ENCODE measurements around the gene ACADS. TPM values are rescaled to one million over a fixed set of nuclear protein-coding genes. Genes with fewer than 3 reads are reported as not detected.

ACADS gene
- total RNA-seq, 8 experiments from 2014 or later, result 5.3 to 18.9 (median 7.3) TPM

- 65 to 100% (median 90%) methylated on average over 2 to 5 of the region's 5 CpGs; no CpG with 5 or more reads in 1 of the 10 experiments for WGBS, 10 experiments
- H3K4me1 ChIP-seq (replicated peaks in 1 of 2), result peaks cover 7 to 16% of the 10 kb centered on the region in 2 donors
- H3K4me3 ChIP-seq, result no peak overlapping the region
- no peak for ATAC-seq (replicated peaks in 6 of 8)
- no peak overlapping the region for H3K27ac ChIP-seq
- in situ Hi-C loops (cut with MboI; ENCODE audit: low pct_unique_long_range_greater_than_20kb in 2 of 9, low sequenced_read_pairs in 9 of 9, unreplicated experiment in 9 of 9), result no loop called here
Observed at GRCh38 chr12:120706029-120706428, 19.6 kb upstream of the ACADS start.

GRCh38 chr12:120708651-120709050, 17.0 kb upstream of the ACADS start:
- Histone ChIP-seq H3K4me3 (no peak overlapping the region), H3K4me1 (replicated peaks in 1 of 2) (peaks cover 14 to 21% of the 10 kb centered on the region in 2 donors), H3K27ac (peak overlapping the region in 1 of 2 donors; percentile 31)
- peak in 5 of 8 experiments; percentile 20 to 50 (median 35) for ATAC-seq (replicated peaks in 6 of 8)
- 34 to 100% (median 54%) methylated on average over 1 to 2 of the region's 4 CpGs; no CpG with 5 or more reads in 5 of the 10 experiments for WGBS, 10 experiments
- in situ Hi-C loops (cut with MboI; ENCODE audit: low pct_unique_long_range_greater_than_20kb in 2 of 9, low sequenced_read_pairs in 9 of 9, unreplicated experiment in 9 of 9), result no loop called here

GRCh38 chr12:120710031-120710804, 15.4 kb upstream of the ACADS start, which contains the start of gene UNC119B:
Gene UNC119B (plus strand): TSS chr12:120710458. CDS start chr12:120710475, 17 bp downstream.
- H3K4me1 ChIP-seq (replicated peaks in 1 of 2), result peaks cover 14 to 21% of the 10 kb centered on the region in 2 donors
- peak; percentile 79 to 86 (median 84) for ATAC-seq (replicated peaks in 6 of 8)
- peak within 1 kb of the TSS; percentile 80 to 82 for H3K27ac ChIP-seq
- peak within 1 kb of the TSS; percentile 80 to 99 (median 90) for H3K4me3 ChIP-seq
- WGBS, 10 experiments, result 0 to 1% (median 0%) methylated on average over 2 to 24 of the region's 76 CpGs; no CpG with 5 or more reads in 7 of the 10 experiments
- in situ Hi-C loops (cut with MboI; ENCODE audit: low pct_unique_long_range_greater_than_20kb in 2 of 9, low sequenced_read_pairs in 9 of 9, unreplicated experiment in 9 of 9), result loop anchor here in 3 of 9 experiments (10.0 kb wide), 1 partner anchor 125 kb away; the partner anchor contains the start of gene POP5 (in 3 of the 3)

- ATAC-seq (replicated peaks in 6 of 8), result peak; percentile 28 to 58 (median 40)
- in situ Hi-C loops (cut with MboI; ENCODE audit: low pct_unique_long_range_greater_than_20kb in 2 of 9, low sequenced_read_pairs in 9 of 9, unreplicated experiment in 9 of 9), result loop anchor here in 3 of 9 experiments (10.0 kb wide), 1 partner anchor 126 kb away; the partner anchor contains the start of gene POP5 (in 3 of the 3)
- H3K27ac ChIP-seq, result peak overlapping the region; percentile 80 to 82
- peaks cover 14 to 21% of the 10 kb centered on the region in 2 donors for H3K4me1 ChIP-seq (replicated peaks in 1 of 2)
- H3K4me3 ChIP-seq, result peak overlapping the region; percentile 80 to 99 (median 90)
- 0 to 4% (median 0%) methylated on average over 1 to 5 of the region's 31 CpGs; no CpG with 5 or more reads in 6 of the 10 experiments for WGBS, 10 experiments
Observed at GRCh38 chr12:120710805-120711296, 14.8 kb upstream of the ACADS start.

- in situ Hi-C loops (cut with MboI; ENCODE audit: low pct_unique_long_range_greater_than_20kb in 2 of 9, low sequenced_read_pairs in 9 of 9, unreplicated experiment in 9 of 9), result loop anchor here in 3 of 9 experiments (10.0 kb wide), 1 partner anchor 127 kb away; the partner anchor contains the start of gene POP5 (in 3 of the 3)
- Histone ChIP-seq H3K4me1 (replicated peaks in 1 of 2) (peaks cover 14 to 21% of the 10 kb centered on the region in 2 donors), H3K4me3 (peak overlapping the region; percentile 80 to 99 (median 90)), H3K27ac (no peak overlapping the region)
- 0 to 40% (median 0%) methylated on average over 1 to 4 of the region's 6 CpGs; no CpG with 5 or more reads in 2 of the 10 experiments for WGBS, 10 experiments
- ATAC-seq (replicated peaks in 6 of 8), result peak in 3 of 8 experiments; percentile 7 to 25 (median 10)
Observed at GRCh38 chr12:120711411-120711810, 14.2 kb upstream of the ACADS start.

- WGBS, 10 experiments, result 54 to 98% (median 79%) methylated on average over 3 to 6 of the region's 6 CpGs
- Histone ChIP-seq H3K27ac (no peak overlapping the region), H3K4me1 (replicated peaks in 1 of 2) (peaks cover 14 to 21% of the 10 kb centered on the region in 2 donors), H3K4me3 (no peak overlapping the region)
- in situ Hi-C loops (cut with MboI; ENCODE audit: low pct_unique_long_range_greater_than_20kb in 2 of 9, low sequenced_read_pairs in 9 of 9, unreplicated experiment in 9 of 9), result loop anchor here in 3 of 9 experiments (10.0 kb wide), 1 partner anchor 128 kb away; the partner anchor contains the start of gene POP5 (in 3 of the 3)
- ATAC-seq (replicated peaks in 6 of 8), result no peak
Observed at GRCh38 chr12:120712610-120713009, 13.0 kb upstream of the ACADS start.

GRCh38 chr12:120713861-120714482, 11.7 kb upstream of the ACADS start:
- WGBS, 10 experiments, result 0 to 80% (median 17%) methylated on average over 1 to 3 of the region's 4 CpGs; no CpG with 5 or more reads in 3 of the 10 experiments
- Histone ChIP-seq H3K4me1 (replicated peaks in 1 of 2) (peaks cover 14 to 15% of the 10 kb centered on the region in 2 donors), H3K4me3 (no peak overlapping the region), H3K27ac (no peak overlapping the region)
- ATAC-seq (replicated peaks in 6 of 8), result peak in 6 of 8 experiments; percentile 34 to 56 (median 45)
- in situ Hi-C loops (cut with MboI; ENCODE audit: low pct_unique_long_range_greater_than_20kb in 2 of 9, low sequenced_read_pairs in 9 of 9, unreplicated experiment in 9 of 9), result loop anchor here in 3 of 9 experiments (10.0 kb wide), 1 partner anchor 129 kb away; the partner anchor contains the start of gene POP5 (in 3 of the 3)

GRCh38 chr12:120718055-120718454, 7.6 kb upstream of the ACADS start:
- in situ Hi-C loops (cut with MboI; ENCODE audit: low pct_unique_long_range_greater_than_20kb in 2 of 9, low sequenced_read_pairs in 9 of 9, unreplicated experiment in 9 of 9), result loop anchor here in 3 of 9 experiments (10.0 kb wide), 1 partner anchor 133 kb away; the partner anchor contains the start of gene POP5 (in 3 of the 3)
- H3K27ac ChIP-seq, result no peak overlapping the region
- ATAC-seq (replicated peaks in 6 of 8), result no peak
- 90 to 93% (median 93%) methylated on average over 5 to 7 of the region's 9 CpGs; no CpG with 5 or more reads in 7 of the 10 experiments for WGBS, 10 experiments
- no peak overlapping the region for H3K4me3 ChIP-seq
- no peaks in the 10 kb centered on the region for H3K4me1 ChIP-seq (replicated peaks in 1 of 2)

GRCh38 chr12:120719072-120719471, 6.6 kb upstream of the ACADS start:
- Histone ChIP-seq H3K27ac (no peak overlapping the region), H3K4me3 (no peak overlapping the region), H3K4me1 (replicated peaks in 1 of 2) (no peaks in the 10 kb centered on the region)
- no peak for ATAC-seq (replicated peaks in 6 of 8)
- in situ Hi-C loops (cut with MboI; ENCODE audit: low pct_unique_long_range_greater_than_20kb in 2 of 9, low sequenced_read_pairs in 9 of 9, unreplicated experiment in 9 of 9), result loop anchor here in 3 of 9 experiments (10.0 kb wide), 1 partner anchor 134 kb away; the partner anchor contains the start of gene POP5 (in 3 of the 3)
- 60 to 100% (median 85%) methylated on average over 1 to 2 of the region's 2 CpGs; no CpG with 5 or more reads in 4 of the 10 experiments for WGBS, 10 experiments

GRCh38 chr12:120719496-120720233, 6.0 kb upstream of the ACADS start:
- no peak for ATAC-seq (replicated peaks in 6 of 8)
- Histone ChIP-seq H3K4me3 (no peak overlapping the region), H3K4me1 (replicated peaks in 1 of 2) (peaks cover 0 to 1% of the 10 kb centered on the region in 2 donors), H3K27ac (no peak overlapping the region)
- in situ Hi-C loops (cut with MboI; ENCODE audit: low pct_unique_long_range_greater_than_20kb in 2 of 9, low sequenced_read_pairs in 9 of 9, unreplicated experiment in 9 of 9), result loop anchor here in 3 of 9 experiments (10.0 kb wide), 1 partner anchor 135 kb away; the partner anchor contains the start of gene POP5 (in 3 of the 3)
- 40 to 100% (median 90%) methylated on average over 2 to 9 of the region's 11 CpGs; no CpG with 5 or more reads in 2 of the 10 experiments for WGBS, 10 experiments

GRCh38 chr12:120720234-120720986, 5.2 kb upstream of the ACADS start:
- no peak overlapping the region for H3K27ac ChIP-seq
- no peak overlapping the region for H3K4me3 ChIP-seq
- ATAC-seq (replicated peaks in 6 of 8), result peak in 2 of 8 experiments; percentile 65 to 81
- H3K4me1 ChIP-seq (replicated peaks in 1 of 2), result peaks cover 5 to 7% of the 10 kb centered on the region in 2 donors
- in situ Hi-C loops (cut with MboI; ENCODE audit: low pct_unique_long_range_greater_than_20kb in 2 of 9, low sequenced_read_pairs in 9 of 9, unreplicated experiment in 9 of 9), result no loop called here
- 10 to 100% (median 95%) methylated on average over 1 to 2 of the region's 7 CpGs; no CpG with 5 or more reads in 6 of the 10 experiments for WGBS, 10 experiments

All from motor neuron (in vitro differentiated cells).